PC-9 (cell line): ENCODE data around the gene IL1RAPL1. TPM values are rescaled to one million over a fixed set of nuclear protein-coding genes. Genes with fewer than 3 reads are reported as not detected.
"Not testable (repeated sequence)": the region's sequence is repeated elsewhere in the genome, so short reads cannot be mapped to it uniquely, and the experiment has no call there.

Experiments used
- BruUV-seq: library from RNA; stranded (reverse); fragments of 400-500 nt; replicated peaks from 2 replicates; lab custom pipeline; 2021; lab: Mats Ljungman, UMichigan
- CTCF ChIA-PET: fragments of 300-600 bp; sonication (Branson Sonifier 250); formaldehyde crosslinking; loops from one replicate; lab custom pipeline; 2022; ENCODE audit warnings: antibody characterized with exemption; lab: Charles Lee
- POLR2A ChIA-PET: fragments of 300-600 bp; sonication (Branson Sonifier 250); formaldehyde crosslinking; loops from one replicate; lab custom pipeline; 2022; ENCODE audit warnings: antibody characterized with exemption; ENCODE audit not compliant: unreplicated experiment; lab: Charles Lee
- DNase-seq, 2 experiments: peaks; one replicate each; pipeline versions ENCODE4 v3.0.0 to v3.0.0-alpha.2; 2015 to 2022; ENCODE audit warnings: mixed read lengths in 1 of 2
- H2AFZ ChIP-seq: fragments of 200-600 bp; sonication (generic); 2 replicates; pipeline ENCODE4 v1.8.1; 2017; ENCODE audit warnings: antibody characterized with exemption
- H3F3A ChIP-seq: fragments of 200-600 bp; sonication (generic); 2 replicates; pipeline ENCODE4 v1.8.1; 2017; ENCODE audit warnings: antibody characterized with exemption, mild to moderate bottlenecking, low read depth; ENCODE audit not compliant: insufficient read depth
- H3K27ac ChIP-seq: fragments of 200-600 bp; sonication (generic); 2 replicates; pipeline ENCODE4 v1.6.1; 2016; ENCODE audit warnings: mixed run types
- H3K27me3 ChIP-seq: fragments of 200-600 bp; sonication (generic); 2 replicates; pipeline ENCODE4 v1.6.1; 2016; ENCODE audit warnings: low read depth, mixed run types; ENCODE audit not compliant: insufficient read depth
- H3K36me3 ChIP-seq: fragments of 200-600 bp; sonication (generic); 2 replicates; pipeline ENCODE4 v1.6.1; 2016; ENCODE audit warnings: low read depth, mixed run types
- H3K4me1 ChIP-seq: fragments of 200-600 bp; sonication (generic); replicated peaks from 2 replicates; pipeline ENCODE4 v1.6.1; 2016; ENCODE audit warnings: mixed run types; ENCODE audit not compliant: insufficient read depth
- H3K4me2 ChIP-seq: fragments of 200-600 bp; sonication (generic); 2 replicates; pipeline ENCODE4 v1.6.1; 2017; ENCODE audit warnings: mixed run types
- H3K4me3 ChIP-seq: fragments of 200-600 bp; sonication (generic); 2 replicates; pipeline ENCODE4 v1.6.1; 2016; ENCODE audit warnings: mixed run types
- H3K79me2 ChIP-seq: fragments of 200-600 bp; sonication (generic); 2 replicates; pipeline ENCODE4 v1.6.1; 2017; ENCODE audit warnings: low read depth, mixed run types
- H3K9me2 ChIP-seq: fragments of 200-600 bp; sonication (generic); 2 replicates; pipeline ENCODE4 v1.8.1; 2017; ENCODE audit warnings: mild to moderate bottlenecking; ENCODE audit not compliant: insufficient read depth
- H3K9me3 ChIP-seq: fragments of 200-600 bp; sonication (generic); 2 replicates; pipeline ENCODE4 v1.8.1; 2016; ENCODE audit warnings: low read depth; ENCODE audit not compliant: insufficient read depth
- H4K20me1 ChIP-seq: fragments of 200-600 bp; sonication (generic); 2 replicates; pipeline ENCODE4 v1.8.1; 2017; ENCODE audit not compliant: insufficient read depth
- EZH2 ChIP-seq: fragments of 200-600 bp; sonication (generic); IDR thresholded peaks from 2 replicates; pipeline ENCODE4 v1.8.0; 2017; ENCODE audit warnings: antibody characterized with exemption, low read depth
- intact Hi-C: fragments of 100-400 bp; cut with micrococcal nuclease; formaldehyde crosslinking; loops from one replicate; pipeline ENCODE4 v1.10.0; 2022; ENCODE audit not compliant: unreplicated experiment
- total RNA-seq: library from RNA; stranded (reverse); gene quantifications from 2 replicates; pipeline ENCODE4 v1.2.3, GENCODE V29; 2021
- TF ChIP-seq, protein P1 (sequence below): fragments of 200-600 bp; sonication (generic); conservative IDR thresholded peaks from 2 replicates; pipeline ENCODE4 v1.6.1; 2017; ENCODE audit warnings: mixed run types, antibody characterized with exemption, mild to moderate bottlenecking, moderate library complexity

The IL1RAPL1 gene
- total RNA-seq, 1 experiment from 2014 or later: 0.26 TPM

DNA sequence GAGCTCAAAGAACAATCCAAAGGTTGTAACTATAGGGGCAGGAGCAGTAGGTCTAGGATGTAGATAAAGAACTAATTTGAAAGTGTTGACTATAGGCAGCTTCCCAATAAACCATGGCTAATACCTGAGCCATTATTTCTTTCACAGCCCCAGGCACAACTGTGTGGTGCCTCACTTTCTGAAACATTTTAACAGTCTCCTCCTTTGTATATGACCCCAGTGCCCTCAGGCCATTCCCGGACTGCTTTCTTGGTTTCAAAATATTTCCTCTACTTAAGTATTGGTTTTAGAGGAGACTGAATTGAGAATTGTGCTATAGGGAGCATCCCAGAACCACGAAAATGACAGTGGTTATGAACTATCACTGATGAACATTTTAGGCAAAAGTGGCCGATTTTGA lies 728.7 kb downstream of the IL1RAPL1 start:
- H3K27me3 ChIP-seq: no peaks in the 10 kb centered on the region
- H3K79me2 ChIP-seq: no peaks in the 10 kb centered on the region
- TF ChIP-seq, protein P1, sequence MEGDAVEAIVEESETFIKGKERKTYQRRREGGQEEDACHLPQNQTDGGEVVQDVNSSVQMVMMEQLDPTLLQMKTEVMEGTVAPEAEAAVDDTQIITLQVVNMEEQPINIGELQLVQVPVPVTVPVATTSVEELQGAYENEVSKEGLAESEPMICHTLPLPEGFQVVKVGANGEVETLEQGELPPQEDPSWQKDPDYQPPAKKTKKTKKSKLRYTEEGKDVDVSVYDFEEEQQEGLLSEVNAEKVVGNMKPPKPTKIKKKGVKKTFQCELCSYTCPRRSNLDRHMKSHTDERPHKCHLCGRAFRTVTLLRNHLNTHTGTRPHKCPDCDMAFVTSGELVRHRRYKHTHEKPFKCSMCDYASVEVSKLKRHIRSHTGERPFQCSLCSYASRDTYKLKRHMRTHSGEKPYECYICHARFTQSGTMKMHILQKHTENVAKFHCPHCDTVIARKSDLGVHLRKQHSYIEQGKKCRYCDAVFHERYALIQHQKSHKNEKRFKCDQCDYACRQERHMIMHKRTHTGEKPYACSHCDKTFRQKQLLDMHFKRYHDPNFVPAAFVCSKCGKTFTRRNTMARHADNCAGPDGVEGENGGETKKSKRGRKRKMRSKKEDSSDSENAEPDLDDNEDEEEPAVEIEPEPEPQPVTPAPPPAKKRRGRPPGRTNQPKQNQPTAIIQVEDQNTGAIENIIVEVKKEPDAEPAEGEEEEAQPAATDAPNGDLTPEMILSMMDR: no peak
- no peak for TF ChIP-seq EZH2
- H2AFZ ChIP-seq: no peak overlapping the region
- H3K4me1 ChIP-seq: no peaks in the 10 kb centered on the region
- H3K9me3 ChIP-seq: no peaks in the 10 kb centered on the region
- no peak overlapping the region for H3K4me2 ChIP-seq
- H3K4me3 ChIP-seq: no peak overlapping the region
- no peaks in the 10 kb centered on the region for H4K20me1 ChIP-seq
- H3K27ac ChIP-seq: no peak overlapping the region
- ChIA-PET POLR2A (no interaction called here), CTCF (no interaction called here)
- no peaks in the 10 kb centered on the region for H3F3A ChIP-seq
- intact Hi-C loops: no loop called here
- DNase-seq: no peak
- no TSS peak for BruUV-seq
- no peaks in the 10 kb centered on the region for H3K9me2 ChIP-seq
- no peaks in the 10 kb centered on the region for H3K36me3 ChIP-seq

DNA sequence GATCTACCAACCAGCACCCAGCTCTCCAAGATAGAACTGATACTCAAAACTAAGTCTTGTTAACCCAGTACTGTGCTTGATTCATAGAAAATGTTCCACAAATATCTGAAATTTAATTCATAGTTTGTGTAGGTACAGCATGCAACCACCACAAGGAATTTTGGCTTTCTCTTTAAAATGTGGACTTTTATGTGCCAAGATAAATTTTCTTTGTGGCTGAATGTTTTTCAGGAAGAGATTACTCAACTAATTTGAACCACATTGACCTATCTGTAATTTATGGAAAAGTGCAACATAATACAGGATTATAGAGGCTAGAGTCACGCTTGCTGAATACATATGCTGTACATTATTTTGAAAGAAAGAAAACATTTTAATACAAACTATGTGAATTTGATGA lies 730.8 kb downstream of the IL1RAPL1 start:
- H3K36me3 ChIP-seq: no peaks in the 10 kb centered on the region
- intact Hi-C loops: no loop called here
- no TSS peak for BruUV-seq
- no peak overlapping the region for H3K27ac ChIP-seq
- H3K9me3 ChIP-seq: no peaks in the 10 kb centered on the region
- no peak overlapping the region for H2AFZ ChIP-seq
- H3K79me2 ChIP-seq: no peaks in the 10 kb centered on the region
- CTCF ChIA-PET: no interaction called here
- DNase-seq: no peak
- no peaks in the 10 kb centered on the region for H3K9me2 ChIP-seq
- TF ChIP-seq EZH2: no peak
- TF ChIP-seq, protein P1: no peak
- no peaks in the 10 kb centered on the region for H3F3A ChIP-seq
- no peaks in the 10 kb centered on the region for H4K20me1 ChIP-seq
- H3K4me2 ChIP-seq: no peak overlapping the region
- H3K27me3 ChIP-seq: no peaks in the 10 kb centered on the region
- H3K4me3 ChIP-seq: no peak overlapping the region
- H3K4me1 ChIP-seq: no peaks in the 10 kb centered on the region
- POLR2A ChIA-PET: no interaction called here

DNA sequence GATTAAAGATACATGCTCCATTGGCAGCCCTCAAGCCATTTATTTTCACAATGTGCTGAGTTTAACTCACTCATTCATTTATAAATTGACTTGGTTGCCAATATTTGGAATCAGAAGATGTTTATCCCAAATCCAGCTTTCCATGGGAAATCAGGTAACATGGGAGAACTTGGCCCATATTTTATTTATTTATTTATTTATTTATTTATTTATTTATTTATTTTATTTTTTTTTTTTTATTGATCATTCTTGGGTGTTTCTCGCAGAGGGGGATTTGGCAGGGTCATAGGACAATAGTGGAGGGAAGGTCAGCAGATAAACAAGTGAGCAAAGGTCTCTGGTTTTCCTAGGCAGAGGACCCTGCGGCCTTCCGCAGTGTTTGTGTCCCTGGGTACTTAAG lies 745.2 kb downstream of the IL1RAPL1 start:
- H4K20me1 ChIP-seq, H3K4me2 ChIP-seq, CTCF ChIA-PET, H3K27ac ChIP-seq, H2AFZ ChIP-seq, DNase-seq, H3K9me3 ChIP-seq, H3K9me2 ChIP-seq, BruUV-seq, H3K27me3 ChIP-seq, POLR2A ChIA-PET, H3K79me2 ChIP-seq, H3K4me3 ChIP-seq, H3K36me3 ChIP-seq, intact Hi-C loops, H3F3A ChIP-seq, H3K4me1 ChIP-seq: not testable (repeated sequence)

DNA sequence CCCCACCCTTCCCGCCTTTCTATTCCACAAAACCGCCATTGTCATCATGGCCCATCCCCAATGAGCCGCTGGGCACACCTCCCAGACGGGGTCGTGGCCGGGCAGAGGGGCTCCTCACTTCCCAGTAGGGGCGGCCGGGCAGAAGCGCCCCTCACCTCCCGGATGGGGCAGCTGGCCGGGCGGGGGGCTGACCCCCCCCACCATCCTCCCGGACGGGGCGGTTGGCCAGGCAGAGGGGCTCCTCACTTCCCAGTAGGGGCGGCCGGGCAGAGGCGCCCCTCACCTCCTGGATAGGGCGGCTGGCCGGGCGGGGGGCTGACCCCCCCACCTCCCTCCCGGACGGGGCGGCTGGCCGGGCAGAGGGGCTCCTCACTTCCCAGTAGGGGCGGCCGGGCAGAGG lies 745.8 kb downstream of the IL1RAPL1 start:
- POLR2A ChIA-PET, H3K36me3 ChIP-seq, H3K79me2 ChIP-seq, H3K4me1 ChIP-seq, H3K27ac ChIP-seq, H2AFZ ChIP-seq, H3K9me3 ChIP-seq, DNase-seq, H3K27me3 ChIP-seq, H3K9me2 ChIP-seq, intact Hi-C loops, BruUV-seq, H3K4me3 ChIP-seq, H3F3A ChIP-seq, CTCF ChIA-PET, H4K20me1 ChIP-seq, H3K4me2 ChIP-seq: not testable (repeated sequence)
